Neural cell (in vitro differentiated cells): ENCODE data around the gene PKP3. TPM values are rescaled to one million over a fixed set of nuclear protein-coding genes. Genes with fewer than 3 reads are reported as not detected.

Experiments
- H2AFZ ChIP-seq: fragments of 200-600, 300-800 bp; sonication (generic), shearing (Covaris generic); 2 replicates; pipeline ENCODE4 v1.6.0; 2014; ENCODE audit warnings: low read depth, mild to moderate bottlenecking, antibody characterized with exemption, low read length, moderate library complexity
- H3F3A ChIP-seq: fragments of 200-600 bp; shearing (Covaris generic); 2 replicates; pipeline ENCODE4 v1.6.1; 2016; ENCODE audit warnings: mild to moderate bottlenecking, moderate library complexity, mixed read lengths, antibody characterized with exemption, low read length; ENCODE audit not compliant: insufficient read depth, poor library complexity, severe bottlenecking
- H3K27ac ChIP-seq: fragments of 200-600, 300-800 bp; sonication (generic), shearing (Covaris generic); 2 replicates; pipeline ENCODE4 v1.5.1; 2014; ENCODE audit warnings: mild to moderate bottlenecking, low read length, moderate library complexity
- H3K27me3 ChIP-seq: fragments of 300-800, 200-600 bp; sonication (generic), shearing (Covaris generic); 2 replicates; pipeline ENCODE4 v1.6.0; 2014; ENCODE audit warnings: mild to moderate bottlenecking, low read depth, low read length, moderate library complexity; ENCODE audit not compliant: insufficient read depth
- H3K36me3 ChIP-seq: fragments of 300-800, 200-600 bp; sonication (generic), shearing (Covaris generic); 2 replicates; pipeline ENCODE4 v1.5.1; 2014; ENCODE audit warnings: mild to moderate bottlenecking, antibody characterized with exemption, low read length, moderate library complexity; ENCODE audit not compliant: insufficient read depth
- H3K4me2 ChIP-seq: fragments of 300-800, 200-600 bp; sonication (generic), shearing (Covaris generic); 2 replicates; pipeline ENCODE4 v1.6.0; 2014; ENCODE audit warnings: mild to moderate bottlenecking, low read length
- H3K4me3 ChIP-seq: fragments of 300-800, 200-600 bp; sonication (generic), shearing (Covaris generic); 2 replicates; pipeline ENCODE4 v1.5.1; 2014; ENCODE audit warnings: mild to moderate bottlenecking, low read length, moderate library complexity
- H3K79me2 ChIP-seq: fragments of 200-600 bp; shearing (Covaris generic); replicated peaks from 2 replicates; pipeline ENCODE4 v1.6.0; 2014; ENCODE audit warnings: mild to moderate bottlenecking, low read length, moderate library complexity; ENCODE audit not compliant: insufficient read depth
- H3K9ac ChIP-seq: fragments of 300-800, 200-600 bp; sonication (generic), shearing (Covaris generic); 2 replicates; pipeline ENCODE4 v1.6.1; 2016; ENCODE audit warnings: mild to moderate bottlenecking, low read length, mixed read lengths
- H3K9me2 ChIP-seq: fragments of 200-600 bp; shearing (Covaris generic); 2 replicates; pipeline ENCODE4 v1.6.1; 2016; ENCODE audit warnings: mild to moderate bottlenecking, low read length, mixed read lengths; ENCODE audit not compliant: insufficient read depth
- H3K9me3 ChIP-seq: fragments of 200-600, 300-800 bp; sonication (generic), shearing (Covaris generic); 2 replicates; pipeline ENCODE4 v1.6.1; 2016; ENCODE audit warnings: mild to moderate bottlenecking, mixed run types, low read length, moderate library complexity, mixed read lengths
- H4K20me1 ChIP-seq: fragments of 200-600 bp; shearing (Covaris generic); 2 replicates; pipeline ENCODE4 v1.6.1; 2016; ENCODE audit warnings: mild to moderate bottlenecking, mixed run types; ENCODE audit not compliant: insufficient read depth
- EP300 ChIP-seq: fragments of 450-650 bp; conservative IDR thresholded peaks from 2 replicates; pipeline ENCODE4 v1.6.1; 2014; ENCODE audit warnings: antibody characterized with exemption, mild to moderate bottlenecking, moderate library complexity; ENCODE audit not compliant: poor library complexity, severe bottlenecking
- EZH2 ChIP-seq: fragments of 200-600, 300-800 bp; shearing (Covaris generic), sonication (generic); IDR thresholded peaks from 2 replicates; pipeline ENCODE4 v1.6.1; 2014; ENCODE audit warnings: antibody characterized with exemption, low read length, borderline replicate concordance, mild to moderate bottlenecking; ENCODE audit not compliant: insufficient read depth, poor library complexity, severe bottlenecking
- MXI1 ChIP-seq: fragments of 450-650 bp; conservative IDR thresholded peaks from 2 replicates; pipeline ENCODE4 v1.6.1; 2014; ENCODE audit warnings: antibody characterized with exemption, mild to moderate bottlenecking; ENCODE audit not compliant: poor library complexity, severe bottlenecking
- POLR2AphosphoS5 ChIP-seq: IDR thresholded peaks from 2 replicates; pipeline ENCODE4 v1.6.1; 2012
- RAD21 ChIP-seq: fragments of 450-650 bp; conservative IDR thresholded peaks from 2 replicates; pipeline ENCODE4 v1.6.1; 2014; ENCODE audit warnings: antibody characterized with exemption, mild to moderate bottlenecking, moderate library complexity
- SMC3 ChIP-seq: fragments of 450-650 bp; conservative IDR thresholded peaks from 2 replicates; pipeline ENCODE4 v1.6.1; 2014; ENCODE audit warnings: antibody characterized with exemption, mild to moderate bottlenecking, moderate library complexity; ENCODE audit not compliant: poor library complexity
- TAF1 ChIP-seq: IDR thresholded peaks from 2 replicates; pipeline ENCODE4 v1.6.1; 2012; ENCODE audit warnings: low read depth
- polyA plus RNA-seq: library from polyadenylated mRNA; depleted of rRNA; stranded (reverse); fragments of >200 nt; gene quantifications from 2 replicates; pipeline ENCODE4 v1.2.3, GENCODE V29; 2014
- TF ChIP-seq, protein P1 (sequence below): IDR thresholded peaks from 2 replicates; pipeline ENCODE4 v1.6.1; 2012; ENCODE audit warnings: borderline replicate concordance
- TF ChIP-seq, protein P2 (sequence below): fragments of 450-650 bp; IDR thresholded peaks from 2 replicates; pipeline ENCODE4 v1.5.1; 2014; ENCODE audit warnings: antibody characterized with exemption, mild to moderate bottlenecking, moderate library complexity; ENCODE audit not compliant: poor library complexity, severe bottlenecking

The PKP3 gene
- polyA plus RNA-seq, 1 donor from 2014 or later = not detected

DNA sequence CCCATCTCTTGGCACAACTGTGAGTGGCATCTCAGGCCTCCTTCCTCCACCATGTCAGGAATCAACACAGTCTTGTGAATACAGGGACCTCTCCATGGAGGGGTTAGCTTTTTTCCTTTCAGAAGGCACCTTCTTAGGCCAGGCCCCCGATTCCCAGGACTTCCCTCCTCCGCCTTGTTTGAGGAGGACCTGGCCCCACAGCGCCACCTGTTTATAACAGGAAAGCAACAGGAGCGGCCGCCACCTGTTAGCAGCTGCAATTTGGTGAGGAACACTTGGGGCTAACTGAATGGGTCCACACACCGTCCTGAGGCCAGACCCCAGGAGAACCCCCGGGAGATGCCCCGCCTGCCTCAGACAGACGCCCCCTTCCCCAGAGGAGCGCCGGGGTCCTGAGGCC is 3.8 kb upstream of the PKP3 start:
- H3K4me2 ChIP-seq = no peak overlapping the region
- no peak for TF ChIP-seq SMC3
- TF ChIP-seq EZH2 = no peak
- TF ChIP-seq, protein P1, sequence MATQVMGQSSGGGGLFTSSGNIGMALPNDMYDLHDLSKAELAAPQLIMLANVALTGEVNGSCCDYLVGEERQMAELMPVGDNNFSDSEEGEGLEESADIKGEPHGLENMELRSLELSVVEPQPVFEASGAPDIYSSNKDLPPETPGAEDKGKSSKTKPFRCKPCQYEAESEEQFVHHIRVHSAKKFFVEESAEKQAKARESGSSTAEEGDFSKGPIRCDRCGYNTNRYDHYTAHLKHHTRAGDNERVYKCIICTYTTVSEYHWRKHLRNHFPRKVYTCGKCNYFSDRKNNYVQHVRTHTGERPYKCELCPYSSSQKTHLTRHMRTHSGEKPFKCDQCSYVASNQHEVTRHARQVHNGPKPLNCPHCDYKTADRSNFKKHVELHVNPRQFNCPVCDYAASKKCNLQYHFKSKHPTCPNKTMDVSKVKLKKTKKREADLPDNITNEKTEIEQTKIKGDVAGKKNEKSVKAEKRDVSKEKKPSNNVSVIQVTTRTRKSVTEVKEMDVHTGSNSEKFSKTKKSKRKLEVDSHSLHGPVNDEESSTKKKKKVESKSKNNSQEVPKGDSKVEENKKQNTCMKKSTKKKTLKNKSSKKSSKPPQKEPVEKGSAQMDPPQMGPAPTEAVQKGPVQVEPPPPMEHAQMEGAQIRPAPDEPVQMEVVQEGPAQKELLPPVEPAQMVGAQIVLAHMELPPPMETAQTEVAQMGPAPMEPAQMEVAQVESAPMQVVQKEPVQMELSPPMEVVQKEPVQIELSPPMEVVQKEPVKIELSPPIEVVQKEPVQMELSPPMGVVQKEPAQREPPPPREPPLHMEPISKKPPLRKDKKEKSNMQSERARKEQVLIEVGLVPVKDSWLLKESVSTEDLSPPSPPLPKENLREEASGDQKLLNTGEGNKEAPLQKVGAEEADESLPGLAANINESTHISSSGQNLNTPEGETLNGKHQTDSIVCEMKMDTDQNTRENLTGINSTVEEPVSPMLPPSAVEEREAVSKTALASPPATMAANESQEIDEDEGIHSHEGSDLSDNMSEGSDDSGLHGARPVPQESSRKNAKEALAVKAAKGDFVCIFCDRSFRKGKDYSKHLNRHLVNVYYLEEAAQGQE = no peak
- TF ChIP-seq EP300 = no peak
- TF ChIP-seq TAF1 = no peak
- no peak for TF ChIP-seq POLR2AphosphoS5
- TF ChIP-seq, protein P2, sequence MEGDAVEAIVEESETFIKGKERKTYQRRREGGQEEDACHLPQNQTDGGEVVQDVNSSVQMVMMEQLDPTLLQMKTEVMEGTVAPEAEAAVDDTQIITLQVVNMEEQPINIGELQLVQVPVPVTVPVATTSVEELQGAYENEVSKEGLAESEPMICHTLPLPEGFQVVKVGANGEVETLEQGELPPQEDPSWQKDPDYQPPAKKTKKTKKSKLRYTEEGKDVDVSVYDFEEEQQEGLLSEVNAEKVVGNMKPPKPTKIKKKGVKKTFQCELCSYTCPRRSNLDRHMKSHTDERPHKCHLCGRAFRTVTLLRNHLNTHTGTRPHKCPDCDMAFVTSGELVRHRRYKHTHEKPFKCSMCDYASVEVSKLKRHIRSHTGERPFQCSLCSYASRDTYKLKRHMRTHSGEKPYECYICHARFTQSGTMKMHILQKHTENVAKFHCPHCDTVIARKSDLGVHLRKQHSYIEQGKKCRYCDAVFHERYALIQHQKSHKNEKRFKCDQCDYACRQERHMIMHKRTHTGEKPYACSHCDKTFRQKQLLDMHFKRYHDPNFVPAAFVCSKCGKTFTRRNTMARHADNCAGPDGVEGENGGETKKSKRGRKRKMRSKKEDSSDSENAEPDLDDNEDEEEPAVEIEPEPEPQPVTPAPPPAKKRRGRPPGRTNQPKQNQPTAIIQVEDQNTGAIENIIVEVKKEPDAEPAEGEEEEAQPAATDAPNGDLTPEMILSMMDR = no peak
- TF ChIP-seq MXI1 = no peak

DNA sequence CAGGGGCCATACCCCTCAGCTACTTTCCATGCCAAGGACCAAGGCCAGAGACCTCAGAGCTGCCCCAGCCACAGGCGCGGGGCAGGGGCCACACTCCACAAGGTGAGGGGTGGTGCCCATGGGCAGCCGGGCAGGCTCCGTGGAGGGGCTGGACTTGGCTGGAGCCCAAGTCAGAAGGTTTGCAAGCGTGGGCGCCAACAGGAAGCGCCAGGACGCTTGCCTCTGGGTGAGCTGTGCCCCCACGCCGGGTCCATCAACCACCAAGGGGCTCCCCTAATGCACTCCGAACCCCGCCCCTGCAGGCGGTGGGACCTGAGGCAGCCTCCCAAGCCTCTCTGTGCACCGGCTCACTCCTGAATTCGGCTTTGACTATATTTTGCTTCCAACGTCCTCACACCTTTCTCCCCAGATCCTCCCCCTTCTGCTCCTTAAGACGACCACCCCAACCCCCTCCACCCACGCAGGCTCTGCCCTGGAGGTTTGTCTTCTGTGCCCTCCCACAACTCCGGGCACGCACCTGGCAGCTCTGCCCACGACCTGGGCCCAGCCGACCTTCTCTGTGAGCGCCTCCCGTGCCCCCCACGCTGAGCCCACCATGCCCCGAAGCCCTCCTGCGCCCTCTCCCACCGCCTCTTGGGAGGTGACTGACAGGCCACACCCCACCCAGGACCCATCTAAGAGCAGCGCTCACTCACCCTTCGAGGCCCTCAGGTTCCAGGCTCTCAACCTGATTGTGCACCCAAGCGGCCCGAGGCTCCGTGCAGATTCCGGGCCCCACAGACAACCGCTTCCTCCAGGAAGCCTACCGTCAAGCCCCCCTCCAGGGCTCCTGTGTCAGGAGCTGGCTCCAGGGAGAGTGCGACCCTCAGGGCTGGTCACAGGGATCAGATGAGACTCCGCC is 2.6 kb upstream of the PKP3 start:
- Histone ChIP-seq H3K4me3 (no peak overlapping the region), H3K4me2 (no peak overlapping the region), H3K36me3 (no peaks in the 10 kb centered on the region), H3K9me3 (peaks cover 2% of the 10 kb centered on the region), H3F3A (no peaks in the 10 kb centered on the region), H2AFZ (no peak overlapping the region), H3K79me2 (no peaks in the 10 kb centered on the region), H4K20me1 (no peaks in the 10 kb centered on the region), H3K27ac (no peak overlapping the region), H3K9ac (no peak overlapping the region), H3K9me2 (no peaks in the 10 kb centered on the region), H3K27me3 (no peaks in the 10 kb centered on the region)
- no peak for TF ChIP-seq POLR2AphosphoS5
- TF ChIP-seq EP300 = no peak
- TF ChIP-seq, protein P2 = no peak
- no peak for TF ChIP-seq SMC3
- no peak for TF ChIP-seq MXI1
- no peak for TF ChIP-seq RAD21
- TF ChIP-seq, protein P1 = no peak
- TF ChIP-seq EZH2 = no peak
- TF ChIP-seq TAF1 = no peak

More for the DNA sequence above, 3.8 kb upstream of the PKP3 start:
- Histone ChIP-seq H3K9me3 (peaks cover 2% of the 10 kb centered on the region), H3F3A (no peaks in the 10 kb centered on the region), H3K4me3 (no peak overlapping the region), H3K79me2 (no peaks in the 10 kb centered on the region), H3K9ac (no peak overlapping the region), H4K20me1 (no peaks in the 10 kb centered on the region), H2AFZ (no peak overlapping the region), H3K27me3 (no peaks in the 10 kb centered on the region), H3K27ac (no peak overlapping the region), H3K9me2 (no peaks in the 10 kb centered on the region), H3K36me3 (no peaks in the 10 kb centered on the region)
